Glomerular endothelial cell (primary cell): ENCODE results near the gene EEF1AKMT1. TPM values are rescaled to one million over a fixed set of nuclear protein-coding genes. Genes with fewer than 3 reads are reported as not detected.

Experiments
- DNase-seq: peaks from one replicate; pipeline ENCODE4 v3.0.0-alpha.2; 2011; ENCODE audit warnings: low read depth, low spot score; ENCODE audit errors: extremely low read depth
- total RNA-seq: library from RNA; depleted of rRNA; stranded (reverse); fragments of >200 nt; gene quantifications from 2 replicates; pipeline ENCODE4 v1.2.3, GENCODE V29; 2015

The EEF1AKMT1 gene
- total RNA-seq, 1 donor from 2014 or later = 10.7 TPM

DNA sequence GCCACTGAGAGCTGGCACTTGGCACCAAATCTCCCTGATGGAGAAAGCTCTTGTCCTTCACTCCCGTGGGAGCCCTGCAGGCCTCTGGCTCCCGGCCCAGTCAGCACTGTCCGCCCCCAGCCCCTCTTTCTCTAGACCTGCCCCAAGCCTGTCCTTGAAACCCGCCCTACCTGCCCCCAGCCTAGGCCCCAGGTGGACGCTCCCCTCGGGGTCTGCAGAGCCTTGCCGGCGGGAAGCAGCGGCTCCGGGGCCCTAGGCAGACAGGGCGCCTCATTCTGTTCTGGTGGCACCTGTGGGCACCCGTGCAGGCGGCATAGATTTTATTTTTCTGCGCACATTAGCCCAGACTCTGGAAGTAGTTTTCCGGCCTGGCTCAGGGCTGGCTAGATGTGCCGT is 52.7 kb downstream of the EEF1AKMT1 start:
- DNase-seq = no peak

DNA sequence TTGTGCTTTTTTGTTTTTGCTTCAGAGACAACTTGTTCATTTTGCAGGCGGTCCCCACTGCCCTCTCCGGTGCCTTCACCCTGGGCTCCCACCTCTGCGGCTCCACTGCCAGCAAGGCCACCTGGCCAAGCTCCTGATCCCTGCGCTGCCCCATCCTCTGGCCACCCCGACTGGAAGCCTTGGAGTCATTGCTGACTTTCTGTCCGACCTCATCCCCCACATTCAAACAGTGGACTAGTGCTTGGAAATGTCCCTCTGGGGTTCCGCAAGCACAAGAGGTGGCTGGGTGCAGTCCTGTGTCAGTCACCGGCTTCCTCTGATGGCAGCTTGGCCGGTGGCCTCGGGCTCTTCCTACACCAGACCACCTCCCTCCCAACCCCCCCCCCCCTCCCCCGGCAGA is 53.3 kb downstream of the EEF1AKMT1 start:
- DNase-seq = no peak

DNA sequence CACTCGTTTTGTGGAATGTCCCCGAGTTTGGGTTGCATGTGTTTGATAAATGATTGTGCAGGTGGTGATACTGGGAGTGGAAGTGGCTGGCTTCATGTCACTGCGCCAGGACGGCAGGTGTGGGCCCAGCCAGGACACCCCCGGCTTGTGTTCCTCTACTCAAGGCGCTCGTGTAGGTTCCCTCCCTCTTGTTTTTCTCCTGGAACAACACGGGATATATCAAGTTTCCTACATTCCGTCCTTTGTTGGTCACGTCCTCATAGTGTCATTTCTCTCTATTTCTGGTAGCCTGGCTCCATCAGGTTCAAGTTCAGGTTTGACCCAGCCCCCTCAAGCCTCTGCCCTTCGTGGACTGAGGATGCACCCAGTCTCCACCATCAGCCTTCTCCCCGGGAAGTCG is 54.0 kb downstream of the EEF1AKMT1 start:
- DNase-seq = no peak

DNA sequence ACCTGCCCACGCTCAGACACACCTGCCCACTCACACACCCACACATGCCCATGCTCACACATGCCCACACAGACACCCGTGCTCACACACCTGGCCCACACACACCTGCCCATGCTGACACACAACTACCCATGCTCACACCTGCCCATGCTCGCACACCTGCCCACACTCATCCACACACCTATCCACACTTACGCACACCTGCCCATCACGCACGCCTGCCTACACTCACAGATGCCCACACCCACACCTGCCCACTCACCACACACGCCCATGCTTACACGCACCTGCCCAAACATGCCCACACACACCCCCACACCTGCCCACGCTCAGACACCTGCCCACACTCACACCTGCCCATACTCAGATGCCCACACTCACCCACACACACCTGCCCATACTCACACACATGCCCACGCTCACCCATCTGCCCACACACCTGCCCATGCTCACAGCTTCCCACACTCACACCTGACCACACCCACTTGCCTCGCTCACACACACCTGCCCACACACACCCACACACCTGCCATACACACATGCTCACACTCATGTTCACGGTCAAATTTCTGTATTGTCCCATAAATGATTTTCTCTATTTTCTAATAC is 54.7 kb downstream of the EEF1AKMT1 start:
- no peak for DNase-seq

DNA sequence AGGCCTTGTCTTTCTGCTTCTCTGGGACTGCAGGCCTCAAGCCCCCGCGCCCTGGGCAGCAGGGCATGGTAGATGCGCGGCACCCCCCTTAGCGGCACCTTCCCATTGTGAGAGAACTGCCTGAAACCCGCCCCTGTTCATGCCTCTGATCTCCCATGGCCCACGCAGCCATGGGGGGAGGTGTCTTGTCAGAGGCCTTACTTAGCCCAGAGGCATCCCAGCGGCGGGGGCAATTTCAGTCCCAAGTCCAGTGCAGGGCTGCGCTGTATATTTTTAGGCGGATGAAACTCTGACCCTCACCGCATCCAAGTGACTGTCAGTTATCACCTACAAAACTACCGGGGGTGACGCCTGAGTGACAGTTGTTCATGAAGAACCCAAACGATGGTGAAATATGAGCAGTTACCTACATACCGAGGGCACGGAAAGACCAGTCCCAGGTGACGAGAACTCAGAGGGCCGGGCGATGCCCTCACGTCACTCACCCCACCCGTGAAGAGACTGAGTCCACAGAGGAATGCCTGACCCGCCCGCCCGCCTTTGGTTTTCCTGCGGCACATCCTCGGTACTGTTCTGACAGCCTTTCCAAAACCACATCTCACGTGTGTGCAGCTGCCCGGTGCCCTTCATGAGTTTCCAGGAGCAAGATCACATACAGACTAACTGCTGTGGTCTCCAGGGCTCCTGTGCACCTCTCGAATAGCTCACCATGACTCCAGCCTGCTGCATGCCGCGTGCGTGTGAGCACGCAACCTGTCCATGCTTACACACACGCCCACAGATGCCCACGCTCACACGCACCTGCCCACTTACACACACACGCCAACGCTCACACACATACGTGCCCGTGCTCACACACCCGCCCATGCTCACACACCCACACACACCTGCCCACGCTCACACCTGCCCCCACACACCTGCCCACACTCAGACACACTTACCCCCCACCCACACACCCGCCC is 55.9 kb downstream of the EEF1AKMT1 start:
- no peak for DNase-seq

DNA sequence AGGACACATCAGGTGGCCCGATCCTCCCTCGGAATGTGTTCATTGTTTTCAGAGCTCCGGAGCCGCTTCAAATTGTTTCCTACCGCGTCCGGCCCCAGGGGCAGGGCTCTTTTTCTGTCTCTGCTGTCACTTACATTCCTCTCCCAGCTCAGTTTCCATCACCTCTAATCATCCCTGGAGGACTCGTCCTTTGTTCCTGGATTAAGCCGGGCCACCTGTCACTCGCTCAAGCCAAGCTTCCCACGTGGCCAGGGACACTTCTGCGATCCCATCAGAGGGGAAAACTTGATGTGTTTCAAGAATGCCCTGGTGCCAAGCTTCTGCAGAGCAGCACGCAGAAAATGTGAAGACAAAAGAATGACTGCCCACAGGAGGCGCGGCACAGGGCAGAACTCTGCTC is 56.8 kb downstream of the EEF1AKMT1 start:
- DNase-seq = no peak

DNA sequence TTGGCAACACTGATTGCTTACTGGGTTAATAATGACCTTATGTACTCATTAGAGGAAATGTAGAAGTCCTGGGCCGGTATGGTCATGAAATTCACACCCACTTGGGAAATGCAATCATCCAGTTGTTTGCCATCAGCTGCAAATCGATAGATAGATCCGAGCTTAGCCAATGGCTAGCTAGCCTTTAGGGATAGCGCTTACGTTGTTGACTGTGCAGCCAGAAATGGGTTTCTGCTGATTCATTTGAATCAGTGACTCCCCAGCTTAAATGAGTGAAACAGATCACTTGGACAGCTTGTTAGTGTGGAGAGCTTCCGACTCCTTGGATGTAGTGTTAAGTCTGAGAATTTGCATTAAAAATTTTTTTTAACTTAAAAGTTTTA is 58.4 kb downstream of the EEF1AKMT1 start:
- no peak for DNase-seq

DNA sequence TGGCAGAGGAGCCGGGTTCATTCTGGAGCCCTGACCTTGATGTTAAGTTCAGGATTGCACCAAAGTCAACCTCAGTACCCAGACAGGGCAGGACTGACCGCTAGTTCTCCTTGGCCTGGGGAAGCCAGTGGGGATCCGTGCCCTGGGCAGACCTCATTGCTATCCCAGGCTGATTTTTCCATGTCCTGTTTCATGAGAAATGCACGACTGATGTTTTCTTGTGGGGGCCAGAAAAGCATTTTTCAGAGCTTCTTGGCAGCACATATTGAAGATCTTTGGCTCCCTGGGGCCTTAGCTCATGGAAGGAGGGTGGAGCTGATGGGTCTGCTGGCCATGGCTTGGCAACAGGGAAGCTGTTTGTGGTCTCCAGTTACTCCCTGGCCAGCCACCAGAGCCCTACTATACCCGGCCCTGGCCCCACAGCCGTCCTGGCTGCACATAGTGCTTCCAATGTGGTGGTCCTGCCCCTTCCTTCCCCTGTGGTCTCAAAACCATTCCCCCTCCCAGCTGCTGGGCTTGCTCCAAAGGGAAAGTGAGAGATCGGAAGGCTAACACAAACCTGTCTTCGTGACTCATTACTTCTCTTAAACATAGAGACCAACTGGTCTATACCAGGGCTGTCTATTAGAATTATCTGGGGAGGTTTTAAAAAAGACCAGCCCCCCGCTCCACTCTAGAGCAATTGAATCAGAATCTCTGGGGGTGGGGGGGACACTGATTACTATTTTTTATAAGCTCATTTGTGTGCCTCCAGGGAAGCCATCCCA is 59.0 kb downstream of the EEF1AKMT1 start:
- no peak for DNase-seq

DNA sequence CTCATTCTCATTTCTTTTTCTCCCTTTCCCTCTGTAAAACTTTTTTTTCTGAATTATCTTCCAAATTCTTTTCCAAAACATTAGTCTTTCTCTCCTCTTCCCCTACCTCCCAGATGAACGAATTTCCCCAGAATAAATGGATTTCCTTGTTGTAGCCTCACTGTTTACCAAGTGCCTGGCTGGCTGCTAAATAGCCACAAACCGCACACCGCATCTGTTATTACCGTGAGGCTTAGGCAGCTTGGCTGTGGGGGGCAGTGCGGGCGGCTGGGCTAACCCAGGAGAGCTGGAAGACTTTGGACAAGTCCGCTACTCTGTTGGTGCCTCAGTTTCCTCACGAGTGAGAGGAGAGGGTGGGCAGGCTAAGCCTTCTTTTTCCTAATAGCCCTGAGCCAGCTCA is 59.6 kb downstream of the EEF1AKMT1 start:
- DNase-seq = no peak

DNA sequence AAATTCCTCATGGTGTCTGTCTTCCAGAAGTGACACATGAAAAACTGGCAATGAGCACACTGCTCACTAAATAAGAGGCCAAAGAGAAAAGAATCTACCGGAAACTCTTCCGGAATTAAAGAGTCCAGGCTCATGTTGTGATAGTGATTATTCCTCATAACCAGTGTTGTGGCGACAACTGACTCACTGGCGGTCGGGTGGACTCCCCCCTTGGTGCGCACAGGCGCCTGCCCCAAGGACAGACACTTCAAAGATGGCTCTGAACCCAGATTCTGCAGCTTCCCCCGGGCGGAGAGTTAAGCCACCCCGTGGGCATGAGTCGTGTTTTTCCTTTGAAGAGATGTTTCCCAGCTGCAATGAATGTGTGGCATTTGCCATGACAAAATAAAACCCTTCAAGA is 60.0 kb downstream of the EEF1AKMT1 start:
- no peak for DNase-seq

DNA sequence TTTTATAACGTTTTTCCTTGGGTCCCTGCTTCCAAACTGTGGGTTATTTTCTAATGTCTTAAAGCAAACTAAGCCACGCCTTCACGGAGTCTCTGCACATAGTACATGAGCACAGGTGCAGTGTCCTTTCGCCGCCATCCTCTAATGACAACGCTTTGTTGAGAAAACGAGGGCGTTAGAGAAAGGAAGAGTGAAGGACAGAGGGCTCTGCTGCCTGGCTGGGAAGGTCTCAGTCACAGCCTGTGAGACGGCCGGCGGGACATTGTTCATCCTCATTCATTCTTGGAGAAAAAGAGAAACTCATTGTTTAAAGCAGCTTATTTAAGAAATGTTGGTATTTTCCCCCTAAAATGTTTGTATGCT is 60.8 kb downstream of the EEF1AKMT1 start:
- no peak for DNase-seq

DNA sequence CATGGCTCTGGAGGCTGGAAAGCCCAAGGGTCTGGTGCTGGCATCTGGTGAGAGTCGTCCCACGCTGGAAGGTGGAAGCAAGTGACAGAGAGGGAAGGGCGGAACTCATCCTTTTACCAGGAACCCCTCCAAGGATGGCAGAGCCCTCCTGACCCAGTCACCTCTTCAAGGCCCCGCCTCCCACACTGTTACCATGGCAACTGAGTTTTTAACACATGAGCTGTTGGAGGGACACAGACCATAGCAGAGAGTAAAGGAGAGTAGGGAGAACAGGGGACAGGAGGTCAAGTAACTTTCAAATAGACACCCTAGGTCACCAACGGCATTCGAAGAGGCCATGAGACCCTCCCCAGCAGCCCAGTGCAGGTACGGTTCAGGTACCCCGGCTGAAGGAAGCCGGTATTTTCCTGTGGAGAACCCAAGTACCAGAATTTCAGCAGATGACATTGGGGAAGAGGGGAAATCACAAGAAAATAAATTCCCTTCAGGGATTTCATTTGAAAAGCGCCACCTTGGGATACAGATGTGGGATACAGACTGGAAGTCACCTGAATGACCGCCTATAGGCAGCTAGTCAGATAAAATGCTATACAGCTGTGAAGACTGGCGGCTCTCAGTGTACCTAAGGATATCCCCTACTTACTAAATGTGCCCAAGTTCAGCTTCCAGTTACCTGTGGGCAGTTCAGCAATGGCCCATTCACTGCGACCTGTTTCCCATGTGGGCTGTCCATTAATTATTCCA is 62.3 kb downstream of the EEF1AKMT1 start:
- no peak for DNase-seq

DNA sequence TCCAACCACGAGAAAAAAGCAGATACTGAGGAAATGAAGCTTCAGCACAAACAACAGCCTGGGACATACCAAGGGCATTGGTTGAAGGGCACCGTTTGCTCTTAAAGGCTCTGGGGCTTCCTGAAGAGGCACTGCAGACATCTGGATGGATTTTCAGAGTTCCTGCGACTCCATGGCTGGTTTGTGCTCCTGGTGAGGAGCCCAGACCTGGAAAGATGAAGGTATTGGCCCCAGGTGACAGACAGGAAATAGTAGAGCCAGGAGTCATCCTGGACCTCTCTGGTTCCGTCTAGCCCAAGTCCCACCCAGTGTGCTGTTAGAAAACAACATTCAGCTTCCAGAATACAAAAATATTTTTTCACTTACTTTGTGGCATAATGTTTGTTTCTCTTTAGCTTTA is 64.0 kb downstream of the EEF1AKMT1 start:
- DNase-seq = no peak

DNA sequence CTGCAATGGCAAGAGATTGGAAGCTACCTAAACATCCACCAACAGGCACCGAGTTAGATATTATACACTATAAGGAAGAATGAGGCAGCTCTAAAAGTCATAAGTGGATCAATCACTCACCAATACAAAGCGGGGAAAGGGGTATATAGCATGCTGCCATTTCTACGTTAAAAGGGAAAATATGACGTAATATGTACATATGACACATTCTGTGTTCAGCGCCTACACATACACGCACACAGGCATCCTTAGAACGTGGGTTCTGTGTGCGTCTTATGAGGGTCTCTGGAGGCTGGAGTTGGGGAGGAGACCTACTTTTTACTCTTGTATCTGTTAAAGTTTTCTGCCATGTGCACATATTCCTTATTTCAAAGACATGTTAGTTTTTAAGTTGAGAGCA is 64.4 kb downstream of the EEF1AKMT1 start:
- no peak for DNase-seq

DNA sequence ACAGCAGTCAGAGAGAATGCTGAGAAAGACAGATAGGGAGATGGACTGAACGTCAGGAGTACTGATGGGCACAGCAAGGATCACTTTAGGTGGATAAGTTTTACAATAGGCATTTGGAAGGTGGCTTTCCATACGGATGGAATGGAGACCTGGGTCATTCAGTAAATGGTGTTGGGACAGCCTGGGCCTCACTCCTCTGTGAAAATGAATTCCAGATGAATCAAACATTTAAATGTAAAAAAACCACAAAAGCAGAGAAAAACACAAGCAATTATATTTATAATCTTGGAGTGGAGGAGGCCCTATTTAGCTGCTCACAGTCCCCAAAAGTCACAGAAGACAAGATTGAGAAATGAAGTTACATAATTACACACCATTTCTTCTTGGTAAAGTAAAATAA is 65.5 kb downstream of the EEF1AKMT1 start:
- DNase-seq = no peak

DNA sequence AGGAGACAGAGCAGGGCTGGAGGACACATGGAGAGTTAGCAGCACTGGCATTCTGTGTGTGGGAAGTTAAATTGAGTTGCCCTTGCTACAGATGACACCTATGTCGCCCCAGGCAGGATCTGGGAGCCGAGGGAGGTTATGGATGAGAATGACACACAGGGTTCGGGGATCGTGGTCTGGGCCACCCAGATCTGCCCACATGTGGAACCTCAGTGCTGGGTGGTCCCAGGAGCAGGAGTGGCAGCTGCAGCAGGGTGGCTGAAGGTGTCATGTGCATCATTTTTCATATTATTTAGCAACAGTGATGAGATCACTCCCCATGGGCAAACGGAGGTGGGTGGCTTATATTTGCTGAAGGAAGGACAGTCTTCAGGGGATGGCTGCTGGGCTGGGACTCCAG is 67.1 kb downstream of the EEF1AKMT1 start:
- DNase-seq = no peak

DNA sequence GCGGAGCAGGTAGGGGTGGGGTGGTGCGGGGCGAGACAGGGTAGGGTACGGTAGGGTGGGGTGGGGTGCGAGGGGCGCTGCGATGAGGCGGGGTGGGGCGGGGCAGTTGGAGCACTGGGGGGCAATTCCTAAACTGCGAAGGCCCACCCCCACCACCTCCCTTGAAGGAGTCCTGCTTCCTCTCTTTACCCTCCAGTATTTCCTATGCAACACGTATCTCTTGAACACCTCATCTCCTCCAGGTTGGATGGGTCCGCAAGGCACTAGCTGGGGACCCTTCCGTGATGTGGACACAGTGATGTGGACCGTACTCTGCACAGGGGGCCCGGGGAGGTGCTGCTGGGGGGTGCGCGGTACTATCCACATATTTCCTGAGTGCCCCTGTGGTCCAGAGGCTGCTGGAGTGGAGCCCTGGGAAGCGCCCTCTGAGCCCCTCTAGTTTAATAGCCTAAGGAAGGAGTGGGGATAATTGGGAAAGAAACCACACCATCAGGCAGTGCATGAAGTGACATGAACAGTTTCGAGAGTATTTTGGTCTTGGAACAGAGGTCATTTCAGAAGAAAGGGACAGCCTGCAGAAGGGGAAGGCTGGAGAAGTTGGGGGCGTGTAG is 69.2 kb downstream of the EEF1AKMT1 start:
- no peak for DNase-seq

DNA sequence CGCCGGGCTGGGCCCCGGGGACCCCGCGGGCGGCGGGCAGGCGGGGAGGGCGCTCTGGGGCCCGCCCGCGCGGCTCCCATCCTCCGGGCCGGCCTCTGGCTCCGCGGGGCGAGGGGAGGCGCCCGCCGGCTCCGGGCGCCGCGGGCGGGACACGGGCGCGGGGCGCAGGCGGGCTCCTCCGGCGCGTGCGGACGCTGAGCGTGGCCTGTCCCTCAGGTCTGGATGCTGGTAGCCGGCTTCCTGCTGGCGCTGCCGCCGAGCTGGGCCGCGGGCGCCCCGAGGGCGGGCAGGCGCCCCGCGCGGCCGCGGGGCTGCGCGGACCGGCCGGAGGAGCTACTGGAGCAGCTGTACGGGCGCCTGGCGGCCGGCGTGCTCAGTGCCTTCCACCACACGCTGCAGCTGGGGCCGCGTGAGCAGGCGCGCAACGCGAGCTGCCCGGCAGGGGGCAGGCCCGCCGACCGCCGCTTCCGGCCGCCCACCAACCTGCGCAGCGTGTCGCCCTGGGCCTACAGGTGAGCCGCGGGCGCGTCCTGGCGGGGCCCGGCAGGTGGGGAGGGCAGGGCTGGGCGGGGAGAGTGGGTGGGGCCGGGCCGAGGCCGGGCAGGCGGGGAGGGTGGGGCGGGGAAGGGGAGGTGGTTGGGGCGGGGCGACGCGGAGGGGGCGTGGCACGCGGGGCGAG is 69.8 kb downstream of the EEF1AKMT1 start:
- no peak for DNase-seq

DNA sequence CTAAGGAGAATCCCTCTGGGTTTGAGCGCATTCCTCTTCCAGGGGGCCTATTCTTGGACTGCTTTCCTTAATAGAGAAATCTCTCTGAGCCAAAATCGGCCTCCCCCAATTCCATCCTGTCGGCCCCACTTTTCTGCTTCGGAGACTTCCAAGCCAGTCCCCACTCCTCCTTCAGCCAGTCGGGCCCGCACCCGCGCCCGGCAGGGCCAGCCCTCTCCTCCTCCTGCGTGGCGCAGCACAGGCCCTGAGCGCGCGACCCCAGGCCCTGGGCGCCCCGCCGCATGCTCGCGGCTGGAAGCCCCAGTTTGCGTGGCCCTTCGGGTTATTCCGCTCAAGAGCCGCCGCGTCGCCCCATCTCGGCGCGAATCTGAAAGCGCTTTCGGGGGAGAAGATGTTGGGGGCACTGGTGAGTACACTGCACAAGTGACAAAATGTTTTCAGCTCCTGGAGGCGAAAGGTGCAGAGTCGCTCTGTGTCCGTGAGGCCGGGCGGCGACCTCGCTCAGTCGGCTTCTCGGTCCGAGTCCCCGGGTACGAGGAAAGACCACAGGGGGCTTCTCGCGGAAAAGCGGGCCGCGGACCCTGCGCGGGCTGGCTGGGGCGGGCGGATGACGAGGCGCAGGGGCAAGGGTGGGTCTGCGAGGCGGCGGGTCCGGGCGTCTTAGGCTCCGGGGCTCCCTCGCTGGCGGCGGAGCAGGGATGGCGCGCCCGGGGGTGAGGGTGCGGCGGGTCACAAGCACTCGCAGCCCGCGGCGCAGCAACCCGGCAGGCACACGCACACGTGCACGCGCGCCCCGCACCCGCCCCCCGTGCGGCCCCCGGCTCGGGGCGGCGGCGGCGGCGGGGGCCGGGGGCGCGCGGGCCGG is 70.6 kb downstream of the EEF1AKMT1 start, which contains the start of gene IL17D:
IL17D (plus strand) TSS at position 785 of the 865 bp plus-strand sequence. CDS start 303 bp downstream, outside the sequence.
- DNase-seq = no peak
